MM.1S (cell line): ENCODE data around the gene THRB.

Experiments used
- DNase-seq: peaks from one replicate; pipeline ENCODE4 v3.0.0-alpha.2; 2015
- H2AFZ ChIP-seq: fragments of 300-600 bp; sonication (generic); 2 replicates; pipeline ENCODE4 v1.6.0; 2016; ENCODE audit warnings: antibody characterized with exemption, low read length
- H3F3A ChIP-seq: fragments of 300-600 bp; sonication (generic); 2 replicates; pipeline ENCODE4 v1.6.1; 2016; ENCODE audit warnings: mild to moderate bottlenecking, antibody characterized with exemption, low read length, moderate library complexity, mixed read lengths; ENCODE audit not compliant: insufficient read depth
- H3K27ac ChIP-seq: fragments of 300-600 bp; sonication (generic); 2 replicates; pipeline ENCODE4 v1.5.1; 2016; ENCODE audit warnings: mild to moderate bottlenecking, low read length
- H3K27me3 ChIP-seq: fragments of 300-600 bp; sonication (generic); replicated peaks from 2 replicates; pipeline ENCODE4 v1.6.0; 2016; ENCODE audit warnings: low read length; ENCODE audit not compliant: insufficient read depth
- H3K36me3 ChIP-seq: fragments of 300-600 bp; sonication (generic); replicated peaks from 2 replicates; pipeline ENCODE4 v1.6.1; 2016; ENCODE audit warnings: mild to moderate bottlenecking, low read length, mixed read lengths; ENCODE audit not compliant: insufficient read depth
- H3K4me1 ChIP-seq: fragments of 300-600 bp; sonication (generic); 2 replicates; pipeline ENCODE4 v1.6.1; 2016; ENCODE audit warnings: low read length, mixed read lengths
- H3K4me2 ChIP-seq: fragments of 300-600 bp; sonication (generic); 2 replicates; pipeline ENCODE4 v1.6.0; 2016; ENCODE audit warnings: low read depth, low read length
- H3K4me3 ChIP-seq: fragments of 300-600 bp; sonication (generic); 2 replicates; pipeline ENCODE4 v1.5.1; 2016; ENCODE audit warnings: low read length, mixed read lengths
- H3K79me2 ChIP-seq: fragments of 300-600 bp; sonication (generic); 2 replicates; pipeline ENCODE4 v1.6.1; 2016; ENCODE audit warnings: mixed run types, low read length, mixed read lengths
- H3K9ac ChIP-seq: fragments of 300-600 bp; sonication (generic); 2 replicates; pipeline ENCODE4 v1.6.1; 2016; ENCODE audit warnings: low read length, mixed read lengths
- H3K9me2 ChIP-seq: fragments of 300-600 bp; sonication (generic); replicated peaks from 2 replicates; pipeline ENCODE4 v1.6.1; 2016; ENCODE audit warnings: mild to moderate bottlenecking, low read length, mixed read lengths; ENCODE audit not compliant: insufficient read depth
- H3K9me3 ChIP-seq: fragments of 300-600 bp; sonication (generic); replicated peaks from 2 replicates; pipeline ENCODE4 v1.6.1; 2016; ENCODE audit warnings: mild to moderate bottlenecking, low read length, mixed read lengths; ENCODE audit not compliant: insufficient read depth
- H4K20me1 ChIP-seq: fragments of 300-600 bp; sonication (generic); 2 replicates; pipeline ENCODE4 v1.6.1; 2016; ENCODE audit warnings: mild to moderate bottlenecking, low read length, moderate library complexity, mixed read lengths; ENCODE audit not compliant: insufficient read depth
- CTCF ChIP-seq: fragments of 300-600 bp; sonication (generic); IDR thresholded peaks from 2 replicates; pipeline ENCODE4 v1.5.1; 2016; ENCODE audit warnings: antibody characterized with exemption, low read length, mixed read lengths
- EZH2 ChIP-seq: fragments of 300-600 bp; sonication (generic); optimal IDR thresholded peaks from 2 replicates; pipeline ENCODE3; 2017; ENCODE audit warnings: low read depth, mild to moderate bottlenecking, antibody characterized with exemption, low read length, mixed read lengths
- EZH2phosphoT487 ChIP-seq: fragments of 300-600 bp; sonication (generic); IDR thresholded peaks from 2 replicates; pipeline ENCODE4 v1.6.1; 2018; ENCODE audit warnings: antibody characterized with exemption, low read length

Gene THRB

GRCh38 chr3:24271228-24271627 lies 223.4 kb downstream of the THRB start:
- Histone ChIP-seq H3K4me1 (no peaks in the 10 kb centered on the region), H3K9ac (no peak overlapping the region), H2AFZ (no peak overlapping the region), H3K4me2 (no peak overlapping the region), H3K9me3 (no peaks in the 10 kb centered on the region), H3K27me3 (no peaks in the 10 kb centered on the region), H3K4me3 (no peak overlapping the region), H3K79me2 (no peaks in the 10 kb centered on the region), H3K9me2 (no peaks in the 10 kb centered on the region), H3K27ac (no peak overlapping the region), H3K36me3 (no peaks in the 10 kb centered on the region), H4K20me1 (no peaks in the 10 kb centered on the region), H3F3A (no peaks in the 10 kb centered on the region)
- TF ChIP-seq EZH2phosphoT487 (no peak), CTCF (no peak), EZH2 (no peak)
- DNase-seq, result no peak

- Histone ChIP-seq H3K36me3 (no peaks in the 10 kb centered on the region), H3K4me1 (no peaks in the 10 kb centered on the region), H3K9me3 (no peaks in the 10 kb centered on the region), H3K4me2 (no peak overlapping the region), H3K9me2 (no peaks in the 10 kb centered on the region), H3K79me2 (no peaks in the 10 kb centered on the region), H3K9ac (no peak overlapping the region), H4K20me1 (no peaks in the 10 kb centered on the region), H3K27ac (no peak overlapping the region), H3K4me3 (no peak overlapping the region), H3K27me3 (no peaks in the 10 kb centered on the region), H2AFZ (no peak overlapping the region), H3F3A (no peaks in the 10 kb centered on the region)
- no peak for TF ChIP-seq EZH2phosphoT487
- no peak for TF ChIP-seq EZH2
- TF ChIP-seq CTCF, result no peak
- DNase-seq, result no peak
Observed at GRCh38 chr3:24270744-24271143, 223.9 kb downstream of the THRB start.

GRCh38 chr3:24270204-24270691 lies 224.4 kb downstream of the THRB start:
- H3K9ac ChIP-seq, result no peak overlapping the region
- no peak for DNase-seq

More at GRCh38 chr3:24270204-24270691, 224.4 kb downstream of the THRB start:
- Histone ChIP-seq H3K4me1 (no peaks in the 10 kb centered on the region), H3K27me3 (no peaks in the 10 kb centered on the region), H3K27ac (no peak overlapping the region), H3K4me2 (no peak overlapping the region), H3F3A (no peaks in the 10 kb centered on the region), H3K9me2 (no peaks in the 10 kb centered on the region), H3K9me3 (no peaks in the 10 kb centered on the region), H4K20me1 (no peaks in the 10 kb centered on the region), H3K36me3 (no peaks in the 10 kb centered on the region), H3K79me2 (no peaks in the 10 kb centered on the region), H2AFZ (no peak overlapping the region), H3K4me3 (no peak overlapping the region)
- no peak for TF ChIP-seq CTCF
- TF ChIP-seq EZH2, result no peak
- TF ChIP-seq EZH2phosphoT487, result no peak
